Heart left ventricle (tissue), 13 donors: Measurements from ENCODE around the gene DDA1.

Source experiments
- POLR2A ChIP-seq, 2 donors: fragments of 450-650 bp; IDR thresholded peaks; one replicate each; pipeline ENCODE4 v1.6.1; 2017; ENCODE audit warnings: antibody characterized with exemption in 2 of 2, mild to moderate bottlenecking in 2 of 2, moderate library complexity in 2 of 2
- TF ChIP-seq, protein P1 (sequence below), 12 donors: fragments of 200-600 bp; sonication (generic) in 4 of 12; IDR thresholded peaks; one replicate each; pipeline versions ENCODE4 v1.5.0 to v1.8.0; 2018 to 2022; ENCODE audit warnings: antibody characterized with exemption in 12 of 12, mild to moderate bottlenecking in 5 of 12
- donor health status: ischemic (EF 13 %, LVEDD 7.1; RV severe dilation, severe dysfunction).
- donor health status: DM: no; HTN: yes; CAD: no.
- donor health status: DM: no; HTN: no; CAD: no.
- donor health status: ischemic (EF 25% LVEDD 6.9; RV normal size, moderate dysfunction).
- donor health status: ischemic (EF 25% LVEDD 5.7; RV mildly dilated, moderate dysfunction).
- donor health status: ischemic (EF 35%, LVEDD 5.7; RV mildly dilated, moderate dysfunction).
- donor health status: nonischemic (EF 11% LVEDD 7.7; RV severe dilation, severe dysfunction).
- donor health status: DM: yes; HTN: yes; CAD: no.
- donor health status: PGD.
- donor health status: ischemic (EF 29% LVEDD 5.4; RV normal size, mild dysfunction).
- donor health status: nonischemic (EF 23%, LVEDD 6.1; RV moderate dilation, normal function).

GRCh38 chr19:17332360-17332676, 23.0 kb downstream of the DDA1 start:
- TF ChIP-seq, protein P1, sequence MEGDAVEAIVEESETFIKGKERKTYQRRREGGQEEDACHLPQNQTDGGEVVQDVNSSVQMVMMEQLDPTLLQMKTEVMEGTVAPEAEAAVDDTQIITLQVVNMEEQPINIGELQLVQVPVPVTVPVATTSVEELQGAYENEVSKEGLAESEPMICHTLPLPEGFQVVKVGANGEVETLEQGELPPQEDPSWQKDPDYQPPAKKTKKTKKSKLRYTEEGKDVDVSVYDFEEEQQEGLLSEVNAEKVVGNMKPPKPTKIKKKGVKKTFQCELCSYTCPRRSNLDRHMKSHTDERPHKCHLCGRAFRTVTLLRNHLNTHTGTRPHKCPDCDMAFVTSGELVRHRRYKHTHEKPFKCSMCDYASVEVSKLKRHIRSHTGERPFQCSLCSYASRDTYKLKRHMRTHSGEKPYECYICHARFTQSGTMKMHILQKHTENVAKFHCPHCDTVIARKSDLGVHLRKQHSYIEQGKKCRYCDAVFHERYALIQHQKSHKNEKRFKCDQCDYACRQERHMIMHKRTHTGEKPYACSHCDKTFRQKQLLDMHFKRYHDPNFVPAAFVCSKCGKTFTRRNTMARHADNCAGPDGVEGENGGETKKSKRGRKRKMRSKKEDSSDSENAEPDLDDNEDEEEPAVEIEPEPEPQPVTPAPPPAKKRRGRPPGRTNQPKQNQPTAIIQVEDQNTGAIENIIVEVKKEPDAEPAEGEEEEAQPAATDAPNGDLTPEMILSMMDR (IDR thresholded peaks at IDR 0.05), result no peak
- no peak for TF ChIP-seq POLR2A (IDR thresholded peaks at IDR 0.05)
